ENCODE measurements around the gene SQSTM1.

- no peak for TF ChIP-seq POLR2A (IDR thresholded peaks at IDR 0.05)
- TF ChIP-seq CTCF (IDR thresholded peaks at IDR 0.05): no peak
Observed at GRCh38 chr5:179840766-179841165, 20.1 kb downstream of the SQSTM1 start.

Measured in body of pancreas (tissue), 4 donors.